ENCODE measurements around the gene DBNDD1. TPM values are rescaled to one million over a fixed set of nuclear protein-coding genes. Genes with fewer than 3 reads are reported as not detected.

Gene DBNDD1
- total and polyA plus RNA-seq, 2 donors (not counting 3 experiments of a cell fraction or from before 2014, with no cell fraction given): 28.2 to 45.7 TPM

DNA sequence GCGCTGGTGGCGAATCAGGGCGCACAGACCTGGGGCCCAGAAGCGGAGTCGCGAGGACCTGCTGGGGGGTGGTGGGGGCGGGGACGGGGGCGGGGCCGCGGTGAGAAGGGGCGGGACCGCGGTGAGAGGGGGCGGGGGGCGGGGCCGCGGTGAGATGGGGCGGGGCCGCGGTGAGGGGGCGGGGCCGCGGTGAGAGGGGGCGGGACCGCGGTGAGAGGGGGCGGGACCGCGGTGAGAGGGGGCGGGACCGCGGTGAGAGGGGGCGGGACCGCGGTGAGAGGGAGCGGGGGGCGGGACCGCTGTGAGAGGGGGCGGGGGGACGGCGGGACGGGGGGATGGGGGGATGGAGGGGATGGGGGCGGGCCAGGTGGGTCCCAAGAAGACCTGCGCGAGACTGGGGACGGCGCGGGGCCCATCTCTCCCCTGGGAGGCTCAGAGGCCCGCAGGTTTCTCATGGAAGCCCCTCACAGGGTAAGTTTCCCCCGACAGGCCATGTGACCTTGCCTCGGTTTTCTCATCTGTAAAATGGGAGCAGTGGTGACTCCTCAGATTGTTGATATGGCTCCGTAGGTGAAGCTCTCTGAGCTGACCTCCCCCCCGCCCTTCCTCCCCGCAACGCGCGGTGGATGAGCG, 28.6 kb upstream of the DBNDD1 start:
- TF ChIP-seq POLR2AphosphoS5 (IDR thresholded peaks at IDR 0.05; ENCODE audit: insufficient read depth, low read depth, low read length) (no peak), MYC (IDR thresholded peaks at IDR 0.05; ENCODE audit: low read depth, low read length) (no peak), FOS (IDR thresholded peaks at IDR 0.05; ENCODE audit: borderline replicate concordance, insufficient read depth, low read length) (no peak), JUN (IDR thresholded peaks at IDR 0.05; ENCODE audit: borderline replicate concordance, insufficient read depth, insufficient read length, low read depth) (no peak), GATA2 (IDR thresholded peaks at IDR 0.05; ENCODE audit: insufficient read depth, insufficient read length, low read depth, low read length) (no peak), POLR2A (IDR thresholded peaks at IDR 0.05; ENCODE audit: low read depth, low read length) (no peak), EZH2 (IDR thresholded peaks at IDR 0.05; ENCODE audit: borderline replicate concordance, low read depth, low read length, severe bottlenecking) (no peak)
- TF ChIP-seq, protein P1, sequence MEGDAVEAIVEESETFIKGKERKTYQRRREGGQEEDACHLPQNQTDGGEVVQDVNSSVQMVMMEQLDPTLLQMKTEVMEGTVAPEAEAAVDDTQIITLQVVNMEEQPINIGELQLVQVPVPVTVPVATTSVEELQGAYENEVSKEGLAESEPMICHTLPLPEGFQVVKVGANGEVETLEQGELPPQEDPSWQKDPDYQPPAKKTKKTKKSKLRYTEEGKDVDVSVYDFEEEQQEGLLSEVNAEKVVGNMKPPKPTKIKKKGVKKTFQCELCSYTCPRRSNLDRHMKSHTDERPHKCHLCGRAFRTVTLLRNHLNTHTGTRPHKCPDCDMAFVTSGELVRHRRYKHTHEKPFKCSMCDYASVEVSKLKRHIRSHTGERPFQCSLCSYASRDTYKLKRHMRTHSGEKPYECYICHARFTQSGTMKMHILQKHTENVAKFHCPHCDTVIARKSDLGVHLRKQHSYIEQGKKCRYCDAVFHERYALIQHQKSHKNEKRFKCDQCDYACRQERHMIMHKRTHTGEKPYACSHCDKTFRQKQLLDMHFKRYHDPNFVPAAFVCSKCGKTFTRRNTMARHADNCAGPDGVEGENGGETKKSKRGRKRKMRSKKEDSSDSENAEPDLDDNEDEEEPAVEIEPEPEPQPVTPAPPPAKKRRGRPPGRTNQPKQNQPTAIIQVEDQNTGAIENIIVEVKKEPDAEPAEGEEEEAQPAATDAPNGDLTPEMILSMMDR (IDR thresholded peaks at IDR 0.05; ENCODE audit: extremely low read depth in 1 of 2, insufficient read depth in 1 of 2, low read depth in 1 of 2, low read length in 2 of 2): no peak
- TF ChIP-seq, protein P2, sequence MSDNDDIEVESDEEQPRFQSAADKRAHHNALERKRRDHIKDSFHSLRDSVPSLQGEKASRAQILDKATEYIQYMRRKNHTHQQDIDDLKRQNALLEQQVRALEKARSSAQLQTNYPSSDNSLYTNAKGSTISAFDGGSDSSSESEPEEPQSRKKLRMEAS (IDR thresholded peaks at IDR 0.05; ENCODE audit: insufficient read depth, insufficient read length): no peak
- POLR2A ChIA-PET: no interaction called here
- no peak for DNase-seq (ENCODE audit: low read depth, low spot score)
- H3K36me3 ChIP-seq (ENCODE audit: control insufficient read depth in 2 of 2, extremely low read depth in 1 of 2, insufficient read depth in 2 of 2, low read length in 2 of 2): peaks cover 0 to 7% of the 10 kb centered on the region in 2 experiments
- peak overlapping the region in 1 of 3 experiments; percentile 29 for H3K4me3 ChIP-seq (replicated peaks in 1 of 3; ENCODE audit: insufficient read depth in 1 of 3, low read depth in 1 of 3, low read length in 3 of 3)
- intact Hi-C loops (cut with micrococcal nuclease): no loop called here
- no peak overlapping the region for H3K27ac ChIP-seq (ENCODE audit: insufficient read depth, low read depth, low read length)
- no TSS peak for BruUV-seq (replicated peaks)
- CTCF ChIA-PET: interaction anchor here (1.5 kb wide), 1 partner anchor 34 kb away, joined by 3 read pairs; no protein-coding TSS in a partner anchor
- no peak overlapping the region for H3K9ac ChIP-seq (replicated peaks; ENCODE audit: extremely low read depth, insufficient read depth, low read length)
- H3K4me2 ChIP-seq (ENCODE audit: insufficient read depth, low read length): peak overlapping the region; percentile 53
- peaks cover 8% of the 10 kb centered on the region for H3K4me1 ChIP-seq (ENCODE audit: control insufficient read depth, extremely low read depth, insufficient read depth, low read length)
- peak overlapping the region; percentile 69 for H2AFZ ChIP-seq (ENCODE audit: low read depth, low read length)
- H3K79me2 ChIP-seq (ENCODE audit: control insufficient read depth, insufficient read depth, low read length): no peaks in the 10 kb centered on the region
- dilution Hi-C loops (cut with MboI; ENCODE audit: extremely low pct_ligation_motif_present, low sequenced_read_pairs): no loop called here
- no peak for FAIRE-seq
- no peaks in the 10 kb centered on the region for H3K9me3 ChIP-seq (replicated peaks; ENCODE audit: control insufficient read depth, insufficient read depth, low read length)
- no peaks in the 10 kb centered on the region for H4K20me1 ChIP-seq (replicated peaks; ENCODE audit: control insufficient read depth, extremely low read depth, insufficient read depth, low read length)
- H3K9me1 ChIP-seq (replicated peaks; ENCODE audit: control insufficient read depth, extremely low read depth, insufficient read depth, low read length): no peaks in the 10 kb centered on the region
- H3K27me3 ChIP-seq (ENCODE audit: control insufficient read depth in 2 of 2, insufficient read depth in 2 of 2, low read length in 2 of 2): peaks cover 0 to 2% of the 10 kb centered on the region in 2 experiments
